ENCODE measurements around the gene DRC3. TPM values are rescaled to one million over a fixed set of nuclear protein-coding genes. Genes with fewer than 3 reads are reported as not detected.

The DRC3 gene
- total RNA-seq, 2 experiments from 2014 or later, result 0.19 TPM; not detected in 1

- peak overlapping the region; percentile 92 for H3K4me2 ChIP-seq (ENCODE audit: low read length)
- peak; percentile 48 for DNase-seq (ENCODE audit: low spot score)
- no TSS peak for BruUV-seq (replicated peaks)
- H3K9me3 ChIP-seq (ENCODE audit: low read length), result no peaks in the 10 kb centered on the region
- H3K4me1 ChIP-seq (ENCODE audit: insufficient read depth, low read length, poor library complexity, severe bottlenecking), result peaks cover 45% of the 10 kb centered on the region
- no peak overlapping the region for H2AFZ ChIP-seq (ENCODE audit: low read length)
- POLR2A ChIA-PET, result interaction anchor here (1.0 to 1.2 kb wide), 2 partner anchors 8 to 65 kb away, joined by 3 read pairs; partner anchors contain the start of genes DRC3 and TOM1L2
- H3K9me2 ChIP-seq (ENCODE audit: insufficient read depth, low read length), result no peaks in the 10 kb centered on the region
- no peak for TF ChIP-seq EZH2phosphoT487 (IDR thresholded peaks at IDR 0.05; ENCODE audit: borderline replicate concordance, low read depth, low read length)
- TF ChIP-seq, protein P1, sequence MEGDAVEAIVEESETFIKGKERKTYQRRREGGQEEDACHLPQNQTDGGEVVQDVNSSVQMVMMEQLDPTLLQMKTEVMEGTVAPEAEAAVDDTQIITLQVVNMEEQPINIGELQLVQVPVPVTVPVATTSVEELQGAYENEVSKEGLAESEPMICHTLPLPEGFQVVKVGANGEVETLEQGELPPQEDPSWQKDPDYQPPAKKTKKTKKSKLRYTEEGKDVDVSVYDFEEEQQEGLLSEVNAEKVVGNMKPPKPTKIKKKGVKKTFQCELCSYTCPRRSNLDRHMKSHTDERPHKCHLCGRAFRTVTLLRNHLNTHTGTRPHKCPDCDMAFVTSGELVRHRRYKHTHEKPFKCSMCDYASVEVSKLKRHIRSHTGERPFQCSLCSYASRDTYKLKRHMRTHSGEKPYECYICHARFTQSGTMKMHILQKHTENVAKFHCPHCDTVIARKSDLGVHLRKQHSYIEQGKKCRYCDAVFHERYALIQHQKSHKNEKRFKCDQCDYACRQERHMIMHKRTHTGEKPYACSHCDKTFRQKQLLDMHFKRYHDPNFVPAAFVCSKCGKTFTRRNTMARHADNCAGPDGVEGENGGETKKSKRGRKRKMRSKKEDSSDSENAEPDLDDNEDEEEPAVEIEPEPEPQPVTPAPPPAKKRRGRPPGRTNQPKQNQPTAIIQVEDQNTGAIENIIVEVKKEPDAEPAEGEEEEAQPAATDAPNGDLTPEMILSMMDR (conservative IDR thresholded peaks at IDR 0.05; ENCODE audit: low read length), result no peak
- no peaks in the 10 kb centered on the region; the same call in 1 of the 2 replicates for H4K20me1 ChIP-seq (ENCODE audit: insufficient read depth, low read length)
- intact Hi-C loops (cut with micrococcal nuclease; ENCODE audit: unreplicated experiment), result loop anchor here (5.0 kb wide), 1 partner anchor 215 kb away; no protein-coding TSS in a partner anchor
- peaks cover 72% of the 10 kb centered on the region; the same call in 1 of the 2 replicates for H3K79me2 ChIP-seq (ENCODE audit: insufficient read depth, low read depth, low read length)
- CTCF ChIA-PET (ENCODE audit: unreplicated experiment), result no interaction called here
- H3K36me3 ChIP-seq (ENCODE audit: insufficient read depth, low read length), result no peaks in the 10 kb centered on the region; the same call in 1 of the 2 replicates
- peak overlapping the region; percentile 49 for H3K27ac ChIP-seq (ENCODE audit: low read depth, low read length, poor library complexity, severe bottlenecking)
- peak overlapping the region; percentile 82 for H3K4me3 ChIP-seq (ENCODE audit: low read depth, low read length, poor library complexity, severe bottlenecking)
Observed at GRCh38 chr17:18037486-18037885, 64.8 kb downstream of the DRC3 start.

GRCh38 chr17:18038149-18038850, 65.6 kb downstream of the DRC3 start:
- TF ChIP-seq, protein P1 (conservative IDR thresholded peaks at IDR 0.05; ENCODE audit: low read length), result no peak
- no peak for TF ChIP-seq EZH2phosphoT487 (IDR thresholded peaks at IDR 0.05; ENCODE audit: borderline replicate concordance, low read depth, low read length)
- Histone ChIP-seq H3K27ac (ENCODE audit: low read depth, low read length, poor library complexity, severe bottlenecking) (peak overlapping the region; percentile 49), H3K4me1 (ENCODE audit: insufficient read depth, low read length, poor library complexity, severe bottlenecking) (peaks cover 45% of the 10 kb centered on the region), H3K79me2 (ENCODE audit: insufficient read depth, low read depth, low read length) (peaks cover 64% of the 10 kb centered on the region; the same call in 1 of the 2 replicates), H3K4me3 (ENCODE audit: low read depth, low read length, poor library complexity, severe bottlenecking) (peak overlapping the region; percentile 82), H3K36me3 (ENCODE audit: insufficient read depth, low read length) (no peaks in the 10 kb centered on the region; the same call in 1 of the 2 replicates), H2AFZ (ENCODE audit: low read length) (peak overlapping the region; percentile 68; the same call in 1 of the 2 replicates), H3K9me2 (ENCODE audit: insufficient read depth, low read length) (no peaks in the 10 kb centered on the region), H3K4me2 (ENCODE audit: low read length) (peak overlapping the region; percentile 92), H4K20me1 (ENCODE audit: insufficient read depth, low read length) (no peaks in the 10 kb centered on the region; the same call in 1 of the 2 replicates), H3K9me3 (ENCODE audit: low read length) (no peaks in the 10 kb centered on the region)
- ChIA-PET POLR2A (interaction anchor here (0.5 to 1.2 kb wide), 3 partner anchors 9 to 486 kb away, joined by 3 to 5 read pairs (median 3); partner anchors contain the start of genes DRC3 and TOM1L2), CTCF (ENCODE audit: unreplicated experiment) (no interaction called here)
- intact Hi-C loops (cut with micrococcal nuclease; ENCODE audit: unreplicated experiment), result loop anchor here (2.0 to 5.0 kb wide), 2 partner anchors 65 to 216 kb away; partner anchors contain the start of genes DRC3 and TOM1L2
- BruUV-seq (replicated peaks), result no TSS peak
- DNase-seq (ENCODE audit: low spot score), result peak; percentile 75
